B cell (primary cell): ENCODE results near the gene NBEA. TPM values are rescaled to one million over a fixed set of nuclear protein-coding genes. Genes with fewer than 3 reads are reported as not detected.

Experiments used
- ATAC-seq: fragments of 200-7000 bp; cut with Tn5 transposase; one replicate; pipeline ENCODE4 v1.10.0; 2021; ENCODE audit warnings: low read depth, mild to moderate bottlenecking, moderate number of reproducible peaks, moderate library complexity
- CTCF ChIA-PET: fragments of 350-600 bp; sonication (Branson Sonifier 250); formaldehyde crosslinking; loops from one replicate; lab custom pipeline; 2021; ENCODE audit warnings: antibody characterized with exemption, inconsistent platforms; lab: Charles Lee
- POLR2A ChIA-PET: fragments of 350-600 bp; sonication (Branson Sonifier 250); formaldehyde crosslinking; loops from one replicate; lab custom pipeline; 2021; ENCODE audit warnings: antibody characterized with exemption; lab: Charles Lee
- DNase-seq: peaks from one replicate; pipeline ENCODE4 v3.0.0; 2013
- H2AFZ ChIP-seq: 2 replicates; pipeline ENCODE4 v1.6.1; 2012; ENCODE audit warnings: mild to moderate bottlenecking, low read depth, low read length; ENCODE audit not compliant: insufficient read depth, poor library complexity, severe bottlenecking
- H3K27ac ChIP-seq, 2 donors: 1 replicate in 1 of 2; 2 replicates in 1 of 2; pipeline ENCODE4 v1.5.1; 2012 to 2013; ENCODE audit warnings: low read length in 2 of 2, mild to moderate bottlenecking in 2 of 2, moderate library complexity in 1 of 2
- H3K27me3 ChIP-seq, 4 experiments: fragments of 200-600 bp in 1 of 4; sonication (generic) in 1 of 4; replicated peaks in 1 of 4; 1 replicate in 2 of 4; 2 replicates in 2 of 4; pipeline versions ENCODE4 v1.6.1 to v1.7.0; 2013 to 2016; ENCODE audit warnings: low read length in 3 of 4, mild to moderate bottlenecking in 2 of 4, mixed read lengths in 1 of 4, moderate library complexity in 1 of 4; ENCODE audit not compliant: insufficient read depth in 4 of 4, control insufficient read depth in 3 of 4; ENCODE audit errors: control extremely low read depth in 1 of 4
- H3K36me3 ChIP-seq, 2 experiments: replicated peaks in 1 of 2; 1 replicate in 1 of 2; 2 replicates in 1 of 2; pipeline versions ENCODE4 v1.6.1 to v1.7.1; 2013; ENCODE audit warnings: low read length in 1 of 2; ENCODE audit not compliant: insufficient read depth in 2 of 2, control insufficient read depth in 1 of 2; ENCODE audit errors: control extremely low read depth in 1 of 2, extremely low read depth in 1 of 2
- H3K4me1 ChIP-seq, 2 donors: fragments of 200-600 bp in 1 of 2; sonication (generic) in 1 of 2; 1 replicate in 1 of 2; 2 replicates in 1 of 2; pipeline versions ENCODE4 v1.5.1 to v1.6.1; 2013 to 2017; ENCODE audit warnings: low read length in 2 of 2; ENCODE audit not compliant: control insufficient read depth in 2 of 2, insufficient read depth in 2 of 2
- H3K4me2 ChIP-seq: replicated peaks from 2 replicates; pipeline ENCODE3; 2012; ENCODE audit warnings: mild to moderate bottlenecking, low read depth, low read length; ENCODE audit not compliant: poor library complexity, severe bottlenecking
- H3K4me3 ChIP-seq, 5 experiments: fragments of 200-600 bp in 1 of 5; sonication (generic) in 1 of 5; 1 replicate in 3 of 5; 2 replicates in 2 of 5; pipeline versions ENCODE4 v1.5.1 to v1.7.0; 2011 to 2016; ENCODE audit warnings: low read length in 4 of 5, mild to moderate bottlenecking in 4 of 5, low read depth in 2 of 5, control low read depth in 1 of 5, moderate library complexity in 1 of 5; ENCODE audit not compliant: insufficient read depth in 1 of 5; ENCODE audit errors: control extremely low read depth in 1 of 5, extremely low read depth in 1 of 5
- H3K79me2 ChIP-seq: fragments of 200-600 bp; sonication (generic); one replicate; pipeline ENCODE4 v1.6.0; 2016; ENCODE audit warnings: low read length; ENCODE audit not compliant: control insufficient read depth, insufficient read depth
- H3K9ac ChIP-seq: fragments of 200-600 bp; sonication (generic); 2 replicates; pipeline ENCODE4 v1.6.1; 2017; ENCODE audit warnings: mild to moderate bottlenecking, low read length, moderate library complexity
- H3K9me3 ChIP-seq, 3 donors: one replicate each; pipeline versions ENCODE4 v1.6.1 to v1.7.1; 2013; ENCODE audit warnings: low read length in 2 of 3; ENCODE audit not compliant: control insufficient read depth in 2 of 3, insufficient read depth in 1 of 3; ENCODE audit errors: control extremely low read depth in 1 of 3
- H4K20me1 ChIP-seq: 2 replicates; pipeline ENCODE4 v1.6.0; 2012; ENCODE audit warnings: mild to moderate bottlenecking, low read length; ENCODE audit not compliant: insufficient read depth, control insufficient read depth, poor library complexity, severe bottlenecking
- H3K27ac Mint-ChIP-seq: one replicate; pipeline ENCODE4 v1.8.0; 2021; ENCODE audit warnings: mixed read lengths
- H3K27me3 Mint-ChIP-seq: one replicate; pipeline ENCODE4 v1.8.0; 2021; ENCODE audit warnings: mixed read lengths
- H3K4me1 Mint-ChIP-seq: one replicate; pipeline ENCODE4 v1.8.0; 2021; ENCODE audit warnings: mixed read lengths
- H3K4me3 Mint-ChIP-seq: one replicate; pipeline ENCODE4 v1.8.0; 2021; ENCODE audit warnings: mixed read lengths
- H3K9me3 Mint-ChIP-seq: one replicate; pipeline ENCODE4 v1.8.0; 2022; ENCODE audit warnings: mixed read lengths; ENCODE audit not compliant: insufficient read depth
- CTCF ChIP-seq: fragments of 200-600 bp; IDR thresholded peaks from one replicate; pipeline ENCODE4 v1.8.0; 2022; ENCODE audit warnings: antibody characterized with exemption, mild to moderate bottlenecking
- EZH2 ChIP-seq: IDR thresholded peaks from 2 replicates; pipeline ENCODE4 v1.6.1; 2012; ENCODE audit warnings: borderline replicate concordance, low read depth, mild to moderate bottlenecking, moderate library complexity, low read length; ENCODE audit not compliant: insufficient read depth, poor library complexity, severe bottlenecking
- WGBS: methylation state at CpG from one replicate; pipeline ENCODE4 v1.1.5; 2013; ENCODE audit warnings: missing lambda C conversion rate; ENCODE audit not compliant: insufficient coverage; 5-methylcytosine and 5-hydroxymethylcytosine counted together
- intact Hi-C: fragments of 100-400 bp; cut with micrococcal nuclease; formaldehyde crosslinking; loops from one replicate; pipeline ENCODE4 v1.10.0; 2022
- polyA plus RNA-seq: library from polyadenylated mRNA; depleted of rRNA; stranded (reverse); fragments of >200 nt; gene quantifications from 2 replicates; pipeline ENCODE4 v1.2.3, GENCODE V29; 2012
- total RNA-seq, 2 donors: library from RNA; stranded (reverse); fragments of 120-200 nt in 1 of 2; gene quantifications; 1 replicate in 1 of 2; 2 replicates in 1 of 2; pipeline versions ENCODE4 v1.2.3 to v1.2.4, GENCODE V29; 2013 to 2022

NBEA gene
- total and polyA plus RNA-seq, 2 donors (not counting 1 experiment from before 2014, with no cell fraction given): 1.5 to 10.7 TPM

DNA sequence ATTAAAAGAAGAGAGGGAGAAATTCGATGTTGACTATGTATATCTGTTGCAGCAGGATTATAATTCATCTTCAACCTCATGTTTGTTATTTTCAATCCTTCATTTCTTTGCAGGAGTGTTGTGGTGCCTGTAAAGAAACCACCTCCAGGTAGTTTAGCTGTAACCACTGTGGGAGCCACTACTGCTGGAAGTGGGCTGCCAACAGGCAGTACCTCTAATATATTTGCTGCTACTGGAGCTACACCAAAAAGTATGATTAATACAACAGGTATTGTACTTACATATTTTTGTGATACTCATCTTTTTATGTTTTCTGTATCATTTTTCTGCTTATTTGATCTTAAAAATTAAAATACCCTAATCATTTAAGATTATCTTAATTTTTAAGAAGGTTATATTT lies 266.5 kb downstream of the NBEA start:
- Mint-ChIP-seq H3K4me1 (no peaks in the 10 kb centered on the region), H3K9me3 (no peaks in the 10 kb centered on the region), H3K4me3 (no peak overlapping the region), H3K27me3 (no peaks in the 10 kb centered on the region), H3K27ac (no peak overlapping the region)
- POLR2A ChIA-PET: no interaction called here
- Histone ChIP-seq H3K27me3 (no peaks in the 10 kb centered on the region), H3K79me2 (no peaks in the 10 kb centered on the region), H3K27ac (no peak overlapping the region), H3K4me1 (no peaks in the 10 kb centered on the region), H3K9ac (no peak overlapping the region), H3K36me3 (no peaks in the 10 kb centered on the region), H3K9me3 (no peaks in the 10 kb centered on the region), H4K20me1 (no peaks in the 10 kb centered on the region), H3K4me3 (no peak overlapping the region), H3K4me2 (no peak overlapping the region), H2AFZ (no peak overlapping the region)
- WGBS: no CpG with 5 or more reads among the region's 1 CpG
- intact Hi-C loops: no loop called here
- DNase-seq: no peak
- CTCF ChIA-PET: interaction anchor here (0.7 kb wide), 1 partner anchor 10 kb away, joined by 3 read pairs; no protein-coding TSS in a partner anchor
- ATAC-seq: no peak
- TF ChIP-seq EZH2: no peak
- TF ChIP-seq CTCF: no peak

GRCh38 chr13:35210261-35210660 lies 268.2 kb downstream of the NBEA start:
- no peak overlapping the region for H2AFZ ChIP-seq
- H3K4me2 ChIP-seq: no peak overlapping the region
- ChIA-PET CTCF (no interaction called here), POLR2A (no interaction called here)
- ATAC-seq: no peak
- DNase-seq: no peak
- intact Hi-C loops: no loop called here
- no peak overlapping the region for H3K27ac Mint-ChIP-seq
- H3K27me3 ChIP-seq: no peaks in the 10 kb centered on the region
- no peaks in the 10 kb centered on the region for H4K20me1 ChIP-seq
- H3K79me2 ChIP-seq: no peaks in the 10 kb centered on the region
- H3K9me3 Mint-ChIP-seq: no peaks in the 10 kb centered on the region
- TF ChIP-seq EZH2 (no peak), CTCF (no peak)
- no peak overlapping the region for H3K4me3 ChIP-seq
- H3K4me1 ChIP-seq: no peaks in the 10 kb centered on the region
- no CpG with 5 or more reads among the region's 2 CpGs for WGBS
- H3K4me1 Mint-ChIP-seq: no peaks in the 10 kb centered on the region
- no peaks in the 10 kb centered on the region for H3K36me3 ChIP-seq
- H3K9ac ChIP-seq: no peak overlapping the region
- no peak overlapping the region for H3K4me3 Mint-ChIP-seq
- no peaks in the 10 kb centered on the region for H3K9me3 ChIP-seq
- H3K27ac ChIP-seq: no peak overlapping the region
- H3K27me3 Mint-ChIP-seq: no peaks in the 10 kb centered on the region
